Osteocyte (in vitro differentiated cells): Measurements from ENCODE around the gene C10orf71. TPM values are rescaled to one million over a fixed set of nuclear protein-coding genes. Genes with fewer than 3 reads are reported as not detected.

ENCODE experiments used
- DNase-seq: peaks from one replicate; pipeline ENCODE4 v3.0.0; 2021; ENCODE audit warnings: mixed read lengths; ENCODE audit not compliant: unreplicated experiment; ENCODE audit errors: extremely low spot score
- H3K27ac Mint-ChIP-seq: one replicate; pipeline ENCODE4 v1.8.0; 2021; ENCODE audit warnings: mild to moderate bottlenecking, mixed read lengths; ENCODE audit not compliant: unreplicated experiment
- H3K27me3 Mint-ChIP-seq: one replicate; pipeline ENCODE4 v1.8.0; 2021; ENCODE audit warnings: mixed read lengths; ENCODE audit not compliant: unreplicated experiment
- H3K36me3 Mint-ChIP-seq: one replicate; pipeline ENCODE4 v1.8.0; 2021; ENCODE audit warnings: mixed read lengths; ENCODE audit not compliant: unreplicated experiment
- H3K4me1 Mint-ChIP-seq: one replicate; pipeline ENCODE4 v1.8.0; 2021; ENCODE audit warnings: mixed read lengths; ENCODE audit not compliant: unreplicated experiment
- H3K4me3 Mint-ChIP-seq: one replicate; pipeline ENCODE4 v1.8.0; 2021; ENCODE audit warnings: mild to moderate bottlenecking, moderate library complexity, mixed read lengths; ENCODE audit not compliant: unreplicated experiment
- H3K9me3 Mint-ChIP-seq: one replicate; pipeline ENCODE4 v1.8.0; 2021; ENCODE audit warnings: mixed read lengths; ENCODE audit not compliant: unreplicated experiment
- long read RNA-seq: library from polyadenylated mRNA; unstranded; transcript quantifications from one replicate; pipeline ENCODE4 v2.0.0, GENCODE V29; 2021
- total RNA-seq: library from RNA; stranded (reverse); gene quantifications from 2 replicates; pipeline ENCODE4 v1.2.1, GENCODE V29; 2021
- TF ChIP-seq, protein P1 (sequence below): fragments of 200-600 bp; sonication (generic); IDR thresholded peaks from 2 replicates; pipeline ENCODE4 v1.5.0; 2021; ENCODE audit warnings: antibody characterized with exemption, mild to moderate bottlenecking, moderate library complexity

Gene C10orf71, protein sequence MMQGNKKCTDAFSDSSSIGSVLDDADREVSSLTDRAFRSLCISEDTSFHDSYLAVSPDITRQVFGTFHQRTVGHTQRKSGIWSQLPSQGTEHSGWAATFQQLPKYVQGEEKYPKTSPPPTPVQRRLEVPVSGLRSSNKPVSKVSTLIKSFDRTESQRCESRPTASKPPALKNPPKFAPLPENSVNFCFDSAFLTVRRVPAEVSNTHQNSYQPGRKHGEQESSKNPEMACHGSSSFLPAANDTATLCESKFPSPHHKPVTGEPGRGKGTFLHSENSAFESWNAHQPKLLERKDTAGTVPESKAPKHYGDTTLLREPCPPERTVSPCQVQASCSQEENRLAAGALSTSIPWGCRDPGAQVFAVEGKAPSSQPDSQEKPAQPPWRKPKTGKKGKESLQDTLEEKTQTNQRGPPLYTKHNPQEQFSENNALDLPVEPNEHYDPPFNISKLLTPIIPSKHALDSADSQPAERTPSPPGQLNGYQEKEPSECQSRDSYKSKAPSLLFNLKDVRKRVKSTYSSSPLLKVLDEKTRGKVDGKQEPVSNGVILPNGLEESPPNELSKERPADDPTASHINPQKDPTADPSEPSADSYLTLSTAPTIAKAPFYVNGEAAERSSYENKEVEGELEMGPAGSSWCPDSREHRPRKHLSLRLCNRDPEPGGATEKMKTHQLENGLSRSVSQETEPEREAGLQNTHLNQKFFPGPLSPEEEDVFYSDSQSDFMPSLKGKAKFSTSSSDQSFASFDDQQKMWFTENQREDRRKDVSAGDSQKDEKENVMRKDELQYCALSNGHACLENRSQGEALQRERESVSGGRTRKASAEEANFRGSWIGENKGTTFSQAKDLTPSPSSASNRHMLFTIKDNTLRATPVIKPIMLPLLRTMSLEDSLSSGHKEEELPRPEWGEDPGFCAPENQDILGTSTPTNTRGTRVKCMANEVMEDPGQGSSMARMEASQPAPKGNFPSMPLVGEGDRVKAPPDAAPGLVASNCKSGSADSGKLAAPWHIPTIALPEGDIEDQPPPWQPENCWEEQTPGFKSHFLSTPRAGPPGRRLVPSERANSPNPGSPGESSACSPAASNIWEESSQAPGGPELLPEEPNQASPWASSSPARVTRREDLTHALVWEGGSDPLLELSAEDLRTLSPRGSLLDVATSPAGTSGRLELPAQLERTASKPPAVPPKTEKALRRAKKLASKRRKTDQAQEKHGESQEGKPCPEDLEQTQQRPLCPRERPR (N-terminal part only)
- not detected in 2 replicates for total RNA-seq
- long read RNA-seq = 0 reads

DNA sequence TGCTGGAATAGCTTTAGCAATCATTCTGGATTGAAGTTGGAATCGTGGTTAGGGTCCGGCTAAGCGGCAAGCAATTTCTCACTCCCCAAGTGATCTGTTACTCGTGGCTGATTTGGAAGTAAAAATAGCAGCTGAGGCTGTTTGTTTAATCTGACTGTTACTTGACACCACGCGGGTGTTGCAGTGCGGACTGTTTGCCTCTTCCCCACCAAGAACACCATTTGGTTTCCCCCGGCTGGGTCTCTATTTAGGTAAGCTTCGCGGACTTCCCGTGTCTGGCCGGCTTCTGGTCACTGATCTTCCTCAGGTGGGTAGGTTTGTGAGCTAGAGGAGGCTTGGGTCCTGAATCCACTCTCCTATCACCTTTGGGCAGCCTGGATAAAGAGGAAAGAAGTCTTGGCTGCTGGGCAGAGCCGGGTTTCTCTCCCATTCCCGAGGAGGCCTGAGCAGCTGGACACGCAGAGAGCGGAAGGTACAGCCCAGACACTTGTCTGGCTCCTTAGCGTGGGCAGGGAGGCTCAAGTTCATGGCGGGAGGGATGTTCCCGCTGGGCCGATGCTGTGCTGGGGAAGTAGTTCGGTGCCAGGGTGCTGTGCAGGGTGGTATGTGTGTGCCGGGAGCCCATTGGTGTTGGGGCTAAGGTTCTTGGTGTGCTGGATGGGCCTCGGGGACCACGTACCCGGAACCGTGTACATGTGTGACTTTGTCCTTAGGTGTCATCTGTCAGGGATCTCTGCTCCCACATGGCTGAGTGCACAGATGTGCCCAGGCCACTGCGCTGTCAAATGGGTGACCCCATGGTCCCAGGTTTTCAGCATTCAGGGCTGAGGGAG, at the start of gene C10orf71:
C10orf71 (plus strand) TSS at position 188 of the 833 bp plus-strand sequence. CDS start 23,376 bp downstream, outside the sequence.
- Mint-ChIP-seq H3K4me3 (no peak within 1 kb of the TSS), H3K9me3 (no peaks in the 10 kb centered on the region), H3K27me3 (peaks cover 8% of the 10 kb centered on the region), H3K4me1 (peaks cover 12% of the 10 kb centered on the region), H3K27ac (no peak within 1 kb of the TSS), H3K36me3 (no peaks in the 10 kb centered on the region)
- DNase-seq = no peak
- TF ChIP-seq, protein P1, sequence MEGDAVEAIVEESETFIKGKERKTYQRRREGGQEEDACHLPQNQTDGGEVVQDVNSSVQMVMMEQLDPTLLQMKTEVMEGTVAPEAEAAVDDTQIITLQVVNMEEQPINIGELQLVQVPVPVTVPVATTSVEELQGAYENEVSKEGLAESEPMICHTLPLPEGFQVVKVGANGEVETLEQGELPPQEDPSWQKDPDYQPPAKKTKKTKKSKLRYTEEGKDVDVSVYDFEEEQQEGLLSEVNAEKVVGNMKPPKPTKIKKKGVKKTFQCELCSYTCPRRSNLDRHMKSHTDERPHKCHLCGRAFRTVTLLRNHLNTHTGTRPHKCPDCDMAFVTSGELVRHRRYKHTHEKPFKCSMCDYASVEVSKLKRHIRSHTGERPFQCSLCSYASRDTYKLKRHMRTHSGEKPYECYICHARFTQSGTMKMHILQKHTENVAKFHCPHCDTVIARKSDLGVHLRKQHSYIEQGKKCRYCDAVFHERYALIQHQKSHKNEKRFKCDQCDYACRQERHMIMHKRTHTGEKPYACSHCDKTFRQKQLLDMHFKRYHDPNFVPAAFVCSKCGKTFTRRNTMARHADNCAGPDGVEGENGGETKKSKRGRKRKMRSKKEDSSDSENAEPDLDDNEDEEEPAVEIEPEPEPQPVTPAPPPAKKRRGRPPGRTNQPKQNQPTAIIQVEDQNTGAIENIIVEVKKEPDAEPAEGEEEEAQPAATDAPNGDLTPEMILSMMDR = no peak

DNA sequence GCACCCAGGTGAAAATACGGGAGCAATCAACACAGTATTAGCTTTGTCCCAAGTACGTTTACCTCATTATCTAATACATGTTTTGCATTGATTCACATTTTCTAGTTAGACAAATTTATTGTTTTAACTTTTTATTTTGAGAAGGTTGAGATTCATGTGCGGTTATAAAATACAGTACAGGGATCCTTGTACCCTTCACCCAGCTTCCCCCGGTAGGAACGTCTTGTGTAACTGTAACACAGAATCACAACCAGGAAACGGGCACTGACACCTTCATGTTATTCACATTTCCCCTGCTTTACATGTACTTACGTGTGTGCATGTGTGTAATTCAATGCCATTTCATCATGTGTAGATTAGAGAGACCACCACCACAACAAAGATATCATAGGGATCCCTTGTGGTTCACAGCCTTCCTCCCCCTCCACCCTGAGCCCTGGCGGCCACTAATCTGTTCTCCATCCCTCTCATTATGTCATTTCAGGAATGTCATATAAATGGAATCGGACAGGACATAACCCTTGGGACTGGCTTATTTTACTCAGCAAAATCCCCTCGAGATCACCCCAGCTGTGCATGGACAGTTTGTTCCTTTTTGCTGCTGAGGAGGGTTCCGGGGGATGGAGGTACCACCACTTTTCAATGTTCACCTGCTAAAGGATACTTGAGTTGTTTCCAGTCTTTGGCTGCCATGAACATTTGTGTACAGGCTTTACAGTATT, 46.5 kb upstream of the C10orf71 start:
- no peak overlapping the region for H3K27ac Mint-ChIP-seq
- DNase-seq = no peak
- H3K27me3 Mint-ChIP-seq = peaks cover 4% of the 10 kb centered on the region
- no peaks in the 10 kb centered on the region for H3K4me1 Mint-ChIP-seq
- TF ChIP-seq, protein P1 = no peak
- H3K9me3 Mint-ChIP-seq = no peaks in the 10 kb centered on the region
- H3K36me3 Mint-ChIP-seq = no peaks in the 10 kb centered on the region
- no peak overlapping the region for H3K4me3 Mint-ChIP-seq

DNA sequence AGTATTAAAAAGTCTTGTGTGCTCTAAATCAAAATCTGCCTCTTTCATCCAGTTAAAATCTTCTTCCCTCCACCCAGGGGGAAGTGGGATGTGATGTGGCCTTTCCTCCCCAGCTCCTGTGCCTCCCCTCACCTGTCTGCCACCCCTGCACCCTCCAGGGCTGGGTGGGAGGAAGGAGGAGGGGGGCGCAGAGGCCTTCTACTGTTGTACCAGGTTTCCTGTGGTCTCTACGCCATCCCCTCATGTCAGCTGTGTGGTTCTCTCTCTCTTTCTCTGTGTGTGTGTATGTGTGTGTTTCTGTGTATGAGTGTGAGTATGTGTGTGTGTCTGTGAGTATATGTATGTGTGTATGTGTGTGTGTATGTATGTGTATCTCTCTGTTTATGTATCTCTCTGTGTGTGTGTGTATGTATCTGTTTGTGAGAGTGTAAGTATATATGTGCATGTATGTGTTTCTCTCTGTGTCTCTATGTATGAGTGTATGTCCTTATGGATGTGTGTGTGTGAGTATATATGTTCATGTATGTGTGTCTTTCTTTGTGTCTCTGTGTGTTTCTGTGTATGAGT, 45.5 kb upstream of the C10orf71 start:
- TF ChIP-seq, protein P1 = no peak
- DNase-seq = no peak
- Mint-ChIP-seq H3K27ac (no peak overlapping the region), H3K4me1 (no peaks in the 10 kb centered on the region), H3K9me3 (no peaks in the 10 kb centered on the region), H3K27me3 (no peaks in the 10 kb centered on the region), H3K36me3 (no peaks in the 10 kb centered on the region), H3K4me3 (no peak overlapping the region)

DNA sequence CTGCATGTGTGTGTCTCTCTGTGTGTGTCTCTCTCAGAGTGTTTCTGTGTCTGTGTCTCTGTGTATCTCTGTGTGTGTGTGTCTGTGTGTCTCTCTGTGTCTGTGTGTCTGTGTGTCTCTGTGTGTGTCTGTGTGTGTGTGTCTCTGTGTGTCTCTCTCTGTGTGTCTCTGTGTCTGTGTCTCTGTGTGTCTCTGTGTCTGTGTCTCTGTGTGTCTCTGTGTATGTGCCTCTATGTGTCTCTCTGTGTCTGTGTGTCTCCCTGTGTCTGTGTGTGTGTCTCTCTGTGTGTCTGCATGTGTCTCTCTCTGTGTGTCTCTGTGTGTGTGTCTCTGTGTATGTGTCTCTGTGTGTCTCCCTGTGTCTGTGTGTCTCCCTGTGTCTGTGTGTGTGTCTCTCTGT, 44.8 kb upstream of the C10orf71 start:
- H3K36me3 Mint-ChIP-seq = no peaks in the 10 kb centered on the region
- no peak overlapping the region for H3K27ac Mint-ChIP-seq
- no peak overlapping the region for H3K4me3 Mint-ChIP-seq
- H3K27me3 Mint-ChIP-seq = no peaks in the 10 kb centered on the region
- DNase-seq = no peak
- H3K9me3 Mint-ChIP-seq = no peaks in the 10 kb centered on the region
- no peaks in the 10 kb centered on the region for H3K4me1 Mint-ChIP-seq
- TF ChIP-seq, protein P1 = no peak
